Stimulated activated CD8-positive, alpha-beta memory T cell treated with anti-CD3 and anti-CD28 coated beads, Interleukin-12 subunit alpha, Interleukin-12 subunit beta, amount 100 ng/mL, for 1 hour (primary cell): Measurements from ENCODE around the gene TMEM108.

ENCODE experiments used
- DNase-seq: peaks from one replicate; pipeline ENCODE4 v3.0.0-alpha.2; 2020; ENCODE audit warnings: low read depth

Gene TMEM108

DNA sequence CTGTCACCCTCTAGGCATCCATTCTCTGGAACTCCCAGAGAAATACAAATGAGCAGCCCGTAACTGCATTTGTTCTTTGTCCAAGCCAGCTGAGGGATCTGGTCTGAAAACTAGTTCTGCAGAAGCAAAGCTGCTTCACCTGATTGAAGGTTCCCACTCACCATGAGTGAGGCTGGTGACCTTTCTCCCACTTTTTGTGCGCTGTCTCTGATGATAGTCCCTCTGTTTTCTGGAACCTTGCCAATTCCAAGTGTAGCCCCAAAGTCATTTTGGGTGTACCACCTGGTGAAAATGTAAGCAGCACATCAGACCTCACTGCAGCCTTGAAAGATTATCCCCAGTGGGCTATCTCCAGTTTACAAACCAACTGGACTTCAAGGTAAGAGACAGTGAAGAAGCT is 322.3 kb downstream of the TMEM108 start:
- no peak for DNase-seq

- no peak for DNase-seq
These were observed 322.8 kb downstream of the TMEM108 start for GRCh38 chr3:133361011-133361410.

- no peak for DNase-seq
These were observed 323.2 kb downstream of the TMEM108 start for GRCh38 chr3:133361435-133361834.

DNA sequence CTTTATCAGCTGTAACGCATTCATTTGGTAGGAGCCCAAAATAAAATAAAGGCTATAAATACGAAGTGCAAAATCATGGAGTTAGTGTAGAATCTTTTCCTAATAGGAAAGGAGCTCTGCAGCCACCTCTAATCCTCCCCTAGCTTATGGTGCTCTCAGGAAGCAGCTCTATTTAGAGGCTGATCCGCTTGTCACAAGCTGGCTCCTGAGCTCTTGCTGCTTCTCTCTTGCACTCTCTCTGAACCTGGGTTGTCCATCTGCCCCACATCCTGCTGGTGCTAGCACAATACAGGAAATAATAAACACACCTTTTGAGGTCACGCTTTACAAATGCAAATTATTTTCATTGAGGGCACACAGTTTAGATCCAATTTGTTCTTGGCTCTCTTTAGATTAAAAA is 324.3 kb downstream of the TMEM108 start:
- no peak for DNase-seq

DNA sequence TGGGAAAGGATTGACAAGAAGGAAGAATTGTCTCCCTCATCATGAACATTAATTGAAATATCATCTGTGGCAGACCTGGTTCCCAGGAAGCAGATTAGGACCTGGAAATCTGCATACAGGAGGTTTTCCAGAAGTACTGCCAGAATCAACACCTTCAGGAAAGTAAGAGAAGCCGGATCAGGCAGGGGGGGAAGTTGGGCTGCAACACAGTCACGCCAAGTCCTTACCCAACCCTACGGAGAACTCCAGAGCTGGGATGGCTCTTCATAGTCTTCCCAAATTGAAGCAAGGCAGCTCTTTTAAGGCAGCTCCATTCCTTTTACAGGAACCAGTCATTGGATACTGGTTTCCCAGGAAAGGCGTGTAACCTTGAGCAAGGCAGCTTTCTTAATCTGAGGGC is 326.5 kb downstream of the TMEM108 start:
- no peak for DNase-seq

GRCh38 chr3:133366921-133367320 is 328.7 kb downstream of the TMEM108 start:
- no peak for DNase-seq

GRCh38 chr3:133367403-133367802 is 329.2 kb downstream of the TMEM108 start:
- no peak for DNase-seq

GRCh38 chr3:133367956-133368355 is 329.8 kb downstream of the TMEM108 start:
- DNase-seq = no peak

DNA sequence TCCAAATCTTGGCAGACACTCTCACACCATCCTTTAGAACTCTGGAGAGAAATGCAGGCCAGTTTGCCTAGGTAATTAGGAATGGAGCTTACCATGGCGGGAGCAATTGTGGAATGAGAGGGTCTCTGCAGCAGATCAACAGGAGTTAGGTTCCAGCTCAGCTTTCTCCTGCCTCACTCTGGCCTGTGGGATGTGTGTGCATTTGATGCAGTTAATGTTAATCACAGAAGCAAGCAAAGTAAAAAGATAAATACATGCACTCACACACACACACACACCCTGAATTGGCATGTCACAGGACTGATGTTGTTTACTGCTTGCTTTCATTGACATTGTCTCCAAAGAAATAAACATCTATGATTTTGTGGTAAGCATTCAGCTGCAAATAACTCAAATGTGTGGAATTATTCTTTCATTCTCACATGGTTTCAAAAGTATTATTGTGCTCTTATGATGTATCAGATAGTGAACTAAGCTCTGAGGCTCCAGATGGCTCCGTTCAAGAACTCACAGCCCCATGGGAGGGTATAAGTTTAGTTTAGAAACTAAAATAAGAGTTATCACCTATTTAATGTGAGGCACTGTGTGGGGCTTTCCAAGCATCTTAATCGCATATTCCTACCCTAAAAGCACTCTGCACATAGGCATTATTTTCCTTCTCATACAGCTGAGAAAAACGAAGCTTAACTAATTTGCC is 330.3 kb downstream of the TMEM108 start:
- no peak for DNase-seq

DNA sequence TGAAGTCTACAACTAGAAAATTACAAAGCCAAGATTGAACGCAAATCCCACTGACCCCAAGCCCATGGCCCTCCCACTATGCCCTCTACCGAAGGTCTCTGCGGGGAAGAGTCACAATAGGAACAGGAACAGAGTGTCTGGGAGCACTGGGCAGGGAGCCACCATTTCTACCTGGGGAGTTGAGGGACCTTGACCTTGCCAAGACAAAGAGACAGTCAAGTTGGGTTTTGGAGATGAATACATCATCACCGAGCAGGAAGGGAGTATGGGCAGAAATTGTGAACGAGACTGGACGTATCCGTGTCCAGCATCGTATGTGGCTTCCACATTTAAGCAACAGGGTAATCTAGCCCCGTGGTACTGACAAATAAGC is 330.9 kb downstream of the TMEM108 start:
- no peak for DNase-seq

GRCh38 chr3:133371181-133371580 is 333.0 kb downstream of the TMEM108 start:
- no peak for DNase-seq

DNA sequence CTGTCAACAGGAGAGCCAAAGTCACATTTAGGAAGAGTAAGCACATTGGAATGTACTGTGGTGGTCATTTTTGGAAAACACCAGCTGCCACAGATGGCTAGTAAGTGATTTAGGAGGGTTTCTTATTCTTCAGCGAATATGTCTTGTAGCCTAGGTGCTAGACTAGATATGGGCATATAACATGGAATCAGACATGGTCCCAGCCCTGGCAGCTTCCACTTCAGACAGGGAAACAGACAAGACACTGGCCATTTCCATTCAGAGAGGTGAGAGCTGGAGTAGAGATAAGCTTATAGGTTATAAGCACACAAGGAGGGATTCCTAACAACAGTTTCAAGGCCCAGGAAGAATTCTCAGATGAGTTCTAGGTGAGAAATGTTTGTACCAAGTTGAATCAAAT is 333.5 kb downstream of the TMEM108 start:
- no peak for DNase-seq

DNA sequence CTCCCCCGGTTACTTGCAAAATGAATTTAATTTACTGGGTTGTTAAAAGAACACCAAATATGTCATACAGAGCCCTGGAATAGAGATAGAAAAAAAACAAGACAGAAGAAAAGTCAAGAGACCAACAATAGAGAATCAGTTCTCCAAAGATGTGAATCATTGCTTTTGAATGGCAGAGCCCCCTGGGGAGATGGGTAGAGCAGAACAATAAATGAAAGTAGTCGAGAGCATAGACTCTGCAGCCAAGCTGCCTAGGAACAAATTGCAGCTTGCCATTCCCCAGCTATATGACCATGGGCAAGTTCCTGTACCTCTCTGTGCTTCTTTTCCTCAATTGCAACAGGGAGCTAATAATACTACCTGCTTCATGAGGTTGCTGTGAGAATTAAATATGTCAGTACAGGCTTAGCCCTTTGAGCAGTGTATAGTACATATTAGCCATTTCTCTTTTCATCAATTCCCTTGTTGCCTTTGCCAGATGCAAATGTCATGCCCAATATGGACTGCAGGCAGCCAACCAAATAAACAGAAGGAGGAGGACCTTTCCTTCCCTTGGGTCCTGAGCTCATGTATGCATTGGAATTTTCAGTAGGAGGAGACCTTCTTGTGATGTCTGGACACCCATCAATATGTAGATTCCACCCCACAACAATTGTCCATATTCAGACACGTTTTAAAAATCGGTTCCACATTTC is 336.7 kb downstream of the TMEM108 start:
- DNase-seq = no peak

GRCh38 chr3:133375403-133375745 is 337.2 kb downstream of the TMEM108 start:
- no peak for DNase-seq

GRCh38 chr3:133376810-133377209 is 338.6 kb downstream of the TMEM108 start:
- no peak for DNase-seq

DNA sequence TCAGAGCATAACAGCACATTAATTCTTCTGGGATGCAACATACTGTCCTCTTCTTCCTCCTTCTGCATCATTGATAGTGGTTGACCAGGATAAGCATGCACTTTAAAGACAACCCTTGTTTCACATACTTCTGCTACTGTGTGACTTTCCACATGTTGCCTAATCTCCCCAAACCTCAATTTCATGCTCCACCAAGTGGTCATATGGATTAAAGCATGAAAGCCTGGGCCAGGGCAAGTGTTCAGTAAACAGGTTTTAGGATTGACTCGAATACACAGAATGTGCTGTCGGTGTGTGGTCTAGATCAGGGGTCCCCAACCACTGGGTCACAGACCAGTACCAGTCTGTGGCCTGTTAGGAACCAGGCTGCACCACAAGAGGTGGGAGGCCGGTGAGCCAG is 339.2 kb downstream of the TMEM108 start:
- no peak for DNase-seq

- no peak for DNase-seq
These were observed 341.7 kb downstream of the TMEM108 start for GRCh38 chr3:133379926-133380325.

DNA sequence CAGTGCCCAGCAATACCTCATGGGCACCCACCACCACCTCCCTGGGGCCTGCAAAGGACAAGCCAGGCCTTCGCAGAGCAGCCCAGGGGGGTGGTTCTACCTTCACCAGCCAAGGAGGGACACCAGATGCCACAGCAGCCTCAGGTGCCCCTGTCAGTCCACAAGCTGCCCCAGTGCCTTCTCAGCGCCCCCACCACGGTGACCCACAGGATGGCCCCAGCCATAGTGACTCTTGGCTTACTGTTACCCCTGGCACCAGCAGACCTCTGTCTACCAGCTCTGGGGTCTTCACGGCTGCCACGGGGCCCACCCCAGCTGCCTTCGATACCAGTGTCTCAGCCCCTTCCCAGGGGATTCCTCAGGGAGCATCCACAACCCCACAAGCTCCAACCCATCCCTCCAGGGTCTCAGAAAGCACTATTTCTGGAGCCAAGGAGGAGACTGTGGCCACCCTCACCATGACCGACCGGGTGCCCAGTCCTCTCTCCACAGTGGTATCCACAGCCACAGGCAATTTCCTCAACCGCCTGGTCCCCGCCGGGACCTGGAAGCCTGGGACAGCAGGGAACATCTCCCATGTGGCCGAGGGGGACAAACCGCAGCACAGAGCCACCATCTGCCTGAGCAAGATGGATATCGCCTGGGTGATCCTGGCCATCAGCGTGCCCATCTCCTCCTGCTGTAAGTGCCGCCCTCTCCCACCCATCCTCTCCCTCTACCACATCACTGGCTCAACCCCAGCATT is 342.5 kb downstream of the TMEM108 start:
- DNase-seq = no peak

DNA sequence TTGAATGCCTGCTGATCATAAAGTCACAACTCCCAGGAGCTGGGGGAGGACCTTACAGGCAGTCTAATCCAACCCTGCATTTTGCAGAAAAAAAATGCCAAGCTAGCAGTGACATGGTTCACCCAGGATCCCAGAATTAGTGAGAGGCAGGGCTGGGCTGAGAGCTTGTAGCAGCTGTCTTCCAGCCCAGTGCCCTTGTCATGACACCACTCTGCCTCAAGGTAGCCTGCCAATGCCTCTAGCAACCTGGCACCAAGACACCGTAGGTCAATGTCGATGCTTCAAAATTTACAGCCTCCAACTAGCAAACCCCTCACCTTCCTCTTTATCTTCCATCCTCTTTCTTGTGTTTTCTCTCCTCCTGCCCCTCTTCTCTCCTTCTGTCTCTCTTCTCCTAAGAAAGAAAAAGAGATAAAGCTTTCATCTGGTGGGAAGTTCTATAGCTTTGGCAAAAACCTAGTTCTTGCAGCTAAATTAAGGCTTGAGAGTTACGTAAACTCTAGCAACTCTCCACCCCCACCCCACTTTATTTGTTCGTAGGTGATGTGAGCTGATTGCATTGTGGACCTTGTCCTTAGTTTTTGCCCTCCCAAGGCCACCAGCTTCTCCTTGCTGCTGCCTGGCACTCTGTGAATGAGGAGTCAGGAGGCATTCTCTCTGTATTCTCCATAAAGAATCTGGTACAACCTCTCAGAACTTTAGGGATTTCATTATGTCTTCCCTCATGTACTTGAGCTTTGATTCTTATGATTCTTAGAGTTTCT is 343.3 kb downstream of the TMEM108 start:
- no peak for DNase-seq

GRCh38 chr3:133383175-133383574 is 345.0 kb downstream of the TMEM108 start:
- no peak for DNase-seq

GRCh38 chr3:133383741-133384140 is 345.6 kb downstream of the TMEM108 start:
- no peak for DNase-seq

GRCh38 chr3:133384331-133385027 is 346.3 kb downstream of the TMEM108 start:
- DNase-seq = no peak
